ENCODE measurements around the gene ZNF324. TPM values are rescaled to one million over a fixed set of nuclear protein-coding genes. Genes with fewer than 3 reads are reported as not detected.
A peak's percentile ranks its signal among the peaks of the same experiment; 100 is the strongest.

ZNF324 gene
- total and polyA plus RNA-seq, 9 of the 15 experiments (the other 6 are each of a cell fraction or from before 2014, with no cell fraction given), result 0.92 to 16.4 (median 5.3) TPM

GRCh38 chr19:58499021-58499927, 32.4 kb downstream of the ZNF324 start (continued):
- TF ChIP-seq MLX (CRISPR knock-in tag; conservative IDR thresholded peaks at IDR 0.05) (no peak), HIVEP1 (CRISPR knock-in tag; IDR thresholded peaks at IDR 0.05) (no peak), ZFP36 (IDR thresholded peaks at IDR 0.05; ENCODE audit: low read depth, low read length, partially characterized antibody) (peak; percentile 42), RB1 (IDR thresholded peaks at IDR 0.05; ENCODE audit: low read depth) (peak; percentile 92), CCNT2 (IDR thresholded peaks at IDR 0.05; ENCODE audit: borderline replicate concordance, extremely low read depth, insufficient read length, low read depth, low read length) (no peak), TAL1 (IDR thresholded peaks at IDR 0.05) (no peak), HDAC3 (IDR thresholded peaks at IDR 0.05; ENCODE audit: borderline replicate concordance, partially characterized antibody) (no peak), SAFB (IDR thresholded peaks at IDR 0.05; ENCODE audit: borderline replicate concordance, low read depth, low read length) (peak; percentile 48; the same call in 1 of the 2 replicates), SMARCA5 (IDR thresholded peaks at IDR 0.05) (no peak), ZNF444 (CRISPR knock-in tag; IDR thresholded peaks at IDR 0.05) (no peak), NRF1 (conservative IDR thresholded peaks at IDR 0.05 in 1 of 2, IDR thresholded peaks at IDR 0.05 in 1 of 2) (peak; percentile 67 to 77), FOXP1 (CRISPR knock-in tag; IDR thresholded peaks at IDR 0.05) (peak; percentile 60; the same call in 1 of the 2 replicates), CEBPG (CRISPR knock-in tag; IDR thresholded peaks at IDR 0.05) (peak; percentile 70), CEBPG (tag; conservative IDR thresholded peaks at IDR 0.05 in 1 of 2, IDR thresholded peaks at IDR 0.05 in 1 of 2) (no peak), NR2C1 (IDR thresholded peaks at IDR 0.05) (peak; percentile 95), NR2C1 (tag; IDR thresholded peaks at IDR 0.05) (peak; percentile 97), SP2 (IDR thresholded peaks at IDR 0.05; ENCODE audit: extremely low read depth, low read depth, low read length, poor library complexity, severe bottlenecking) (peak; percentile 27), JUNB (CRISPR knock-in tag; conservative IDR thresholded peaks at IDR 0.05) (no peak)
- TF ChIP-seq, protein P1, sequence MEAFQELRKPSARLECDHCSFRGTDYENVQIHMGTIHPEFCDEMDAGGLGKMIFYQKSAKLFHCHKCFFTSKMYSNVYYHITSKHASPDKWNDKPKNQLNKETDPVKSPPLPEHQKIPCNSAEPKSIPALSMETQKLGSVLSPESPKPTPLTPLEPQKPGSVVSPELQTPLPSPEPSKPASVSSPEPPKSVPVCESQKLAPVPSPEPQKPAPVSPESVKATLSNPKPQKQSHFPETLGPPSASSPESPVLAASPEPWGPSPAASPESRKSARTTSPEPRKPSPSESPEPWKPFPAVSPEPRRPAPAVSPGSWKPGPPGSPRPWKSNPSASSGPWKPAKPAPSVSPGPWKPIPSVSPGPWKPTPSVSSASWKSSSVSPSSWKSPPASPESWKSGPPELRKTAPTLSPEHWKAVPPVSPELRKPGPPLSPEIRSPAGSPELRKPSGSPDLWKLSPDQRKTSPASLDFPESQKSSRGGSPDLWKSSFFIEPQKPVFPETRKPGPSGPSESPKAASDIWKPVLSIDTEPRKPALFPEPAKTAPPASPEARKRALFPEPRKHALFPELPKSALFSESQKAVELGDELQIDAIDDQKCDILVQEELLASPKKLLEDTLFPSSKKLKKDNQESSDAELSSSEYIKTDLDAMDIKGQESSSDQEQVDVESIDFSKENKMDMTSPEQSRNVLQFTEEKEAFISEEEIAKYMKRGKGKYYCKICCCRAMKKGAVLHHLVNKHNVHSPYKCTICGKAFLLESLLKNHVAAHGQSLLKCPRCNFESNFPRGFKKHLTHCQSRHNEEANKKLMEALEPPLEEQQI (IDR thresholded peaks at IDR 0.05), result no peak
- TF ChIP-seq, protein P2, sequence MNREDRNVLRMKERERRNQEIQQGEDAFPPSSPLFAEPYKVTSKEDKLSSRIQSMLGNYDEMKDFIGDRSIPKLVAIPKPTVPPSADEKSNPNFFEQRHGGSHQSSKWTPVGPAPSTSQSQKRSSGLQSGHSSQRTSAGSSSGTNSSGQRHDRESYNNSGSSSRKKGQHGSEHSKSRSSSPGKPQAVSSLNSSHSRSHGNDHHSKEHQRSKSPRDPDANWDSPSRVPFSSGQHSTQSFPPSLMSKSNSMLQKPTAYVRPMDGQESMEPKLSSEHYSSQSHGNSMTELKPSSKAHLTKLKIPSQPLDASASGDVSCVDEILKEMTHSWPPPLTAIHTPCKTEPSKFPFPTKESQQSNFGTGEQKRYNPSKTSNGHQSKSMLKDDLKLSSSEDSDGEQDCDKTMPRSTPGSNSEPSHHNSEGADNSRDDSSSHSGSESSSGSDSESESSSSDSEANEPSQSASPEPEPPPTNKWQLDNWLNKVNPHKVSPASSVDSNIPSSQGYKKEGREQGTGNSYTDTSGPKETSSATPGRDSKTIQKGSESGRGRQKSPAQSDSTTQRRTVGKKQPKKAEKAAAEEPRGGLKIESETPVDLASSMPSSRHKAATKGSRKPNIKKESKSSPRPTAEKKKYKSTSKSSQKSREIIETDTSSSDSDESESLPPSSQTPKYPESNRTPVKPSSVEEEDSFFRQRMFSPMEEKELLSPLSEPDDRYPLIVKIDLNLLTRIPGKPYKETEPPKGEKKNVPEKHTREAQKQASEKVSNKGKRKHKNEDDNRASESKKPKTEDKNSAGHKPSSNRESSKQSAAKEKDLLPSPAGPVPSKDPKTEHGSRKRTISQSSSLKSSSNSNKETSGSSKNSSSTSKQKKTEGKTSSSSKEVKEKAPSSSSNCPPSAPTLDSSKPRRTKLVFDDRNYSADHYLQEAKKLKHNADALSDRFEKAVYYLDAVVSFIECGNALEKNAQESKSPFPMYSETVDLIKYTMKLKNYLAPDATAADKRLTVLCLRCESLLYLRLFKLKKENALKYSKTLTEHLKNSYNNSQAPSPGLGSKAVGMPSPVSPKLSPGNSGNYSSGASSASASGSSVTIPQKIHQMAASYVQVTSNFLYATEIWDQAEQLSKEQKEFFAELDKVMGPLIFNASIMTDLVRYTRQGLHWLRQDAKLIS (CRISPR knock-in tag; IDR thresholded peaks at IDR 0.05), result peak; percentile 92

Data from K562 (cell line).